Aorta (tissue), 5 donors: Measurements from ENCODE around the gene CFDP1. TPM values are rescaled to one million over a fixed set of nuclear protein-coding genes. Genes with fewer than 3 reads are reported as not detected.

ENCODE experiments used
- ATAC-seq: fragments of 200-7000 bp; cut with Tn5 transposase; one replicate; pipeline ENCODE4 v1.9.1; 2022; ENCODE audit warnings: moderate library complexity; ENCODE audit not compliant: low FRiP score
- DNase-seq, 2 donors: peaks; one replicate each; pipeline ENCODE4 v3.0.0-alpha.2; 2020
- H3K27ac ChIP-seq, 2 donors: one replicate each; pipeline ENCODE4 v1.5.1; 2013; ENCODE audit warnings: low read length in 2 of 2, mild to moderate bottlenecking in 2 of 2, moderate library complexity in 2 of 2, control low read depth in 1 of 2, inconsistent platforms in 1 of 2, low read depth in 1 of 2
- H3K27me3 ChIP-seq, 2 donors: one replicate each; pipeline ENCODE4 v1.6.1; 2013; ENCODE audit warnings: control low read depth in 1 of 2, low read length in 1 of 2, mild to moderate bottlenecking in 1 of 2, moderate library complexity in 1 of 2; ENCODE audit not compliant: insufficient read depth in 2 of 2, control insufficient read depth in 1 of 2
- H3K36me3 ChIP-seq, 2 donors: one replicate each; pipeline ENCODE4 v1.6.1; 2013; ENCODE audit warnings: control low read depth in 1 of 2, low read length in 1 of 2, mild to moderate bottlenecking in 1 of 2; ENCODE audit not compliant: insufficient read depth in 2 of 2, control insufficient read depth in 1 of 2
- H3K4me1 ChIP-seq, 2 donors: one replicate each; pipeline ENCODE4 v1.6.1; 2013; ENCODE audit warnings: low read length in 2 of 2, control low read depth in 1 of 2, mild to moderate bottlenecking in 1 of 2, moderate library complexity in 1 of 2; ENCODE audit not compliant: insufficient read depth in 2 of 2, control insufficient read depth in 1 of 2
- H3K4me3 ChIP-seq, 2 donors: one replicate each; pipeline ENCODE4 v1.5.1; 2013; ENCODE audit warnings: low read length in 2 of 2, control low read depth in 1 of 2, mild to moderate bottlenecking in 1 of 2
- H3K9me3 ChIP-seq: one replicate; pipeline ENCODE4 v1.6.1; 2013; ENCODE audit warnings: mild to moderate bottlenecking, low read length; ENCODE audit not compliant: control insufficient read depth
- WGBS, 2 donors: extraction: QIAGEN DNeasy Blood & Tissue Kit; methylation state at CpG; one replicate each; pipeline ENCODE4 v1.1.7; 2013; 5-methylcytosine and 5-hydroxymethylcytosine counted together
- intact Hi-C, 2 donors: fragments of 100-400 bp; cut with DNase I; formaldehyde crosslinking; loops; one replicate each; pipeline versions ENCODE4 v1.14.2 to v1.15.0; 2022
- polyA plus RNA-seq, 2 donors: library from polyadenylated mRNA; stranded (reverse); fragments of 200-250 nt; gene quantifications; one replicate each; pipeline ENCODE4 v1.2.3, GENCODE V29; 2013
- total RNA-seq, 2 donors: library from RNA; stranded (reverse); fragmentation: NEBNext Ultra II Directional; extraction: Animal tissue kit (Norgen Biotek cat#: 25700); gene quantifications; one replicate each; pipeline ENCODE4 v1.2.1, GENCODE V29; 2021
- donor health status: healthy with polysubstance abuse.
- donor health status: Bipolar disorder and iron deficiency.
- donor health status: DM: no; HTN: no; CAD: no.
- donor health status: DM: no; HTN: no; CAD: no.
- donor health status: DM: yes; HTN: yes; CAD: no.

CFDP1 gene
- total and polyA plus RNA-seq, 4 donors, result 52.8 to 111 (median 57.5) TPM

DNA sequence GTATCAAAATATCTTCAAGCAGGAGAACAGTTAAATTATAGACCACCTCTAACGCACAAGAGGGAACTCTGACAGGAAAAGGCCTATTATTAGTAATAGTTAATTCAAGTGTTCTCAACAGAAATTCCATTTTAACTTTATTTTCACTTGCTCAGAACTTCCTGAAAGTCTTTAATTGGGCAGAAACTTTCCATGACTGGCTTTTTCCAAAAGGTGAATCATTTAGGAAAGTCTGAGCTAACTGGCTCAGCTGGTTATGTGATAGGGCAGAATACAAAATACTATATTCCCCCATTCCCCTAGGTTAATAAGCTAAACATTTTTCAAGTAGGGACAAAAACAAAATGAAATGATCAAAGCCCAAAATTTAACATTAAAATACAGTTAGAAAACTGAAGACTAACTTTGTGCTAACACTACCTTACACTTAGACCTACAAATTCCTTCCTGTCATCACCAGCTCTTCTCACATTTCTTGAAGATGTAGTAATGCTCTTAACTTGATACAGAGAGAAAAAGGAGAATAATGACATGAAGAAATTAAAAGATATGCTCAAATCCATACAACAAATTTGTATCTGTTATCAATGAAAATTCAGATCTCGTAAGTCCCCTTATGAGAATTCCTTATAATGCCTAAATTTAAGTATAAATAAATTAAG lies 31.0 kb downstream of the CFDP1 start:
- WGBS, 2 donors, result 3 to 4% methylated on average over 2 of the region's 2 CpGs
- H3K4me1 ChIP-seq, result peaks cover 0 to 3% of the 10 kb centered on the region in 2 donors
- intact Hi-C loops, result loop anchor here (2.0 to 5.0 kb wide), 2 partner anchors 163 to 165 kb away; no protein-coding TSS in a partner anchor
- H3K9me3 ChIP-seq, result no peaks in the 10 kb centered on the region
- ATAC-seq, result peak; percentile 75
- no peak for DNase-seq
- H3K36me3 ChIP-seq, result no peaks in the 10 kb centered on the region
- H3K27me3 ChIP-seq, result no peaks in the 10 kb centered on the region
- H3K4me3 ChIP-seq, result no peak overlapping the region
- peak overlapping the region in 1 of 2 donors; percentile 98 for H3K27ac ChIP-seq

DNA sequence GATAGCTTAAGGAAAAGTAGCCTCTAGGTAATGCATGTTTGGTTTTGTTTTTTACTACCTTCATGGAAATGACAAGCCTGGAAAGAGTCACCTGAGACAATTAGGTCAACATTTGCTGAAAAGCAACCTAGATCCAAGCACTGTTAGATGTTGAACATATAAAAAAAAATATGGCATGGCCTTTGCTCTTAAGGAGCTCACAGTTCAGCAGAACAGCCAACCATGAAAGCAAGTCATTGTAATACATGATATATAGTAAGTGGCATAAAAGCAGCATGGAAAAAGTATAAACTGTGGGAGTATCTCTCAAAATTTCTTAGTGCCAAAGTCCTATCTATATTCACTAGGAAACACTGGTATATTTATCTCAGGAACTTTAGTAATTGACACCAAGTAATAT lies 31.6 kb downstream of the CFDP1 start:
- ATAC-seq (no peak), DNase-seq (no peak)
- Histone ChIP-seq H3K27me3 (no peaks in the 10 kb centered on the region), H3K4me1 (peaks cover 0 to 3% of the 10 kb centered on the region in 2 donors), H3K9me3 (no peaks in the 10 kb centered on the region), H3K36me3 (no peaks in the 10 kb centered on the region), H3K4me3 (no peak overlapping the region), H3K27ac (peak overlapping the region; percentile 2 to 98)
- intact Hi-C loops, result loop anchor here (2.0 to 5.0 kb wide), 2 partner anchors 163 to 164 kb away; no protein-coding TSS in a partner anchor

DNA sequence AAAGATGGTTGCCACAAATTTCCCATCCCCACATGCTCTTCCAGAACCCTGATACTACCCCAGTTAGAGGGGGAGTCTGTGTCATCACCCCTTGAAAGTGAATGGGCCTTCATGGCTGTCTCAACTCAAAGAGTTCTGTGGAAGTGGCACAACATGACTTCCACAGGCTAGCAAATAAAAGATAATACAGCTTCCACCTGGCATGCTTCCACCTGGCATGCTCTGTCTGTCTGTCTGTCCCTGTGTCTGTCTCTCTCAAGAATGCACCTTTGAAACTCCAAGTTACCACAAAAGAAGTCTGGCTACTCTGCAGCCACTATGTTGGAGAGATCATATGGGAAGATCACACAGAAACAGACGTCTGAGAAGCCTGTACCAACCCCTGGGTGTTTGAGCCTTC lies 35.0 kb downstream of the CFDP1 start:
- WGBS, 2 donors, result 36 to 50% methylated on average over 1 of the region's 1 CpG
- intact Hi-C loops, result no loop called here
- H3K4me1 ChIP-seq, result peaks cover 0 to 5% of the 10 kb centered on the region in 2 donors

DNA sequence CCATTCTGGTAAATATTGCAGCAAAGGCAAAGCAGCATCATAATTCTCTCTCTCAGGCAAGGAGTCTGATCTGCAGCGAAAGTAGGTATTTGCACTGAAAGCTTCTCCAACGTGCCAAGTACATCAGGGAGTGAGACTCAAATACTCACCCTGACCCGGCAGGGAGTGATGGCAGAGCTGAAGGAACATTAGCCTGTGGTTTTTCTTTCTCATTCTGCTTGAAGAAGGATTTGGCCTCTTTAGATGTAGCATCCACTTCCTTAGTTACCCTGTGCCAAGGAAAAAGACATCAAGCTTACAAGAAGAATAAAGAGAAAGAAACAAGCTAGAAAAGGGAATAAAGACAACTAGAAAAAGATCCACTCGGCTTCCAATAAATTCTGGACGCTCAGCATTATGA lies 38.4 kb downstream of the CFDP1 start:
- peaks cover 9 to 11% of the 10 kb centered on the region in 2 donors for H3K4me1 ChIP-seq
- 37% methylated on average over 5 of the region's 5 CpGs for WGBS, 2 donors
- peaks cover 0 to 2% of the 10 kb centered on the region in 2 donors for H3K36me3 ChIP-seq
- H3K27ac ChIP-seq, result peak overlapping the region in 1 of 2 donors; percentile 56
- no peaks in the 10 kb centered on the region for H3K9me3 ChIP-seq
- intact Hi-C loops, result no loop called here
- H3K27me3 ChIP-seq, result no peaks in the 10 kb centered on the region
- ATAC-seq (no peak), DNase-seq (no peak)
- H3K4me3 ChIP-seq, result no peak overlapping the region

More for the DNA sequence above, 35.0 kb downstream of the CFDP1 start:
- DNase-seq, result no peak
- no peak overlapping the region for H3K4me3 ChIP-seq
- no peak for ATAC-seq
- H3K27ac ChIP-seq, result peak overlapping the region; percentile 30 to 68
- no peaks in the 10 kb centered on the region for H3K9me3 ChIP-seq
- H3K27me3 ChIP-seq, result no peaks in the 10 kb centered on the region
- H3K36me3 ChIP-seq, result no peaks in the 10 kb centered on the region

DNA sequence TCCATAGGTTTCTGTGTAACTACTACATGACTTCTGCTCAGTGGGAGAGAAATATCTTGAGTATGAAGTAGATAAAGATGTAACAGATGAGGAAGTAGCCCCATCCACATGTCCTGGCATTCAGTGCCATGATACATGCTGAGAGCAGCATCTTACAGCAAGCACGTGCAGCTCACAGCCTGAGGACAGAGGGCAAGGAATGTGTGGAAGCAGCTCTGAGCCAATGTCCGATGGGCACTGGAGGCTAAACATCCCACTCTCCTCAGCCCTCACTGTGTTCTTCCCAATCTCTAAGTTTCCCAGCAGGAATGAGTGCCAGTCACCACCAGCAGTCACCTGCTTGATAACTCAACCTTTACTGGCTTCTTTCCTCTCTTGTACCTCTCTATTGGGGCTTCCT lies 40.4 kb downstream of the CFDP1 start:
- Histone ChIP-seq H3K36me3 (peaks cover 0 to 2% of the 10 kb centered on the region in 2 donors), H3K9me3 (no peaks in the 10 kb centered on the region), H3K27ac (peak overlapping the region; percentile 23 to 80), H3K4me1 (peaks cover 11 to 16% of the 10 kb centered on the region in 2 donors), H3K27me3 (no peaks in the 10 kb centered on the region), H3K4me3 (no peak overlapping the region)
- intact Hi-C loops, result no loop called here
- ATAC-seq (no peak), DNase-seq (no peak)
- 27 to 31% methylated on average over 2 of the region's 2 CpGs for WGBS, 2 donors

DNA sequence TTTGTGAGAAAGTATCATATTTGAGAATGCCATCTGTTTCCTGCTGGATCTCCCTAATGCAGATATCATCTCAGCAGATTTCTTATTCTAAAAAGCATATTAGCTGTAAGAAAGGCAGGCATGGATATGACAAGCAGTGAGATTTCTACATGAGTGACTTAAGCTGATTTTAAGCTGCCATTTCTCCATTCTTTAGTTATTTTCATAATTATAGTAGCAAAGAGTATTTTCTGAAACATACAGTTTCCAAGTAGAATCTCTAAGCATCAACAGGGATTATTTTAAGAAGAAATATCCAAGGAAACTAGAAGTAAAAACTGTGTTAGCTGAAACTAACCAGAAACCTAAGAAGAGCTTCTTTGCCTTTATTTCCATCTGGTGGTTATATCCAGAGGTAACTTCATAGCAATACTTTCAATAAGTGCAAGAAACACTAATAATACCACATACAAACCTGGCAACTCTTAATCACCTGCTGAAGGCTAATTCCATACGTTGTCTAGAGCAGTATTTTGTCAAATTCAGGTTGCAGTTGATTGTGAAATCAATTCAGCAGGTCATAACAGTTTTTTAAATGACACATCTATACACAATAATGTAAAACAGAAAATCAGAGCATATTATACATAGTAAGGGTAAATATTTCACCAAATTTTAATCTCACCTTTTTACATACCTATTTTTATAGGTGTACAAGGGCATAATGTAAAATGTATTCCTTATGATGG lies 42.2 kb downstream of the CFDP1 start:
- Histone ChIP-seq H3K4me1 (peaks cover 12 to 16% of the 10 kb centered on the region in 2 donors), H3K9me3 (no peaks in the 10 kb centered on the region), H3K4me3 (no peak overlapping the region), H3K27me3 (no peaks in the 10 kb centered on the region), H3K36me3 (peaks cover 0 to 2% of the 10 kb centered on the region in 2 donors), H3K27ac (peak overlapping the region; percentile 68 to 90)
- DNase-seq (no peak), ATAC-seq (no peak)
- 51 to 65% methylated on average over 1 of the region's 1 CpG for WGBS, 2 donors
- intact Hi-C loops, result no loop called here

DNA sequence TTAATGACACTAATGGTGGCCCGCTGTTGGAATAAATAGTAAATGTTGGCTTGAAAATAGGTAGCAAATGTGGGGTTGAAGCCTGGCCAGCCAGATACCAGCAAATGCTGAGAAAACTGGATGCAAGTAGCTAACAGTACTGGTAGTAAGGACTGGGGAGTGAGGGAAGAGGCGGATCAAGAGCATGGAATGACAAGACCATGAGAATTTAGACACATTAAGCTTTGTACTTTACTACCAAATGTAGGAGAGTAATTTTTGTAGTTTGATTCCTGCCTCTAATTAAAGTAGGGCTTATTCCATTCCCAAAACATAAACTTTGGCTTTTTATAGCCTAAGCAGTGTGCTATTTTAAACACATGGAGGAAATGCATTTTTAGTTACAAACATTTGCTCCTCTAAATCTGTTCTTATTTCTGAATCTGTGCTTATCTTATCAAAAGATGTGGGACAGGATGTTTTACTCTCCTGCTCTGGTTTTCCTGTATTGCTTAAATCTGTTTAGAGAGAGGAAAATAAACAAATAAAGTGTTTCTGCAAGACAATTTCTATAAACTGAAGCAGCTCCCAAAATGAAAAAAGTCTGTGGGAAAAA lies 44.1 kb downstream of the CFDP1 start:
- H3K9me3 ChIP-seq, result no peaks in the 10 kb centered on the region
- DNase-seq, result no peak
- intact Hi-C loops, result loop anchor here in 1 of 2 donors (5.0 kb wide), 2 partner anchors 77 to 152 kb away; no protein-coding TSS in a partner anchor
- H3K4me1 ChIP-seq, result peaks cover 12 to 16% of the 10 kb centered on the region in 2 donors
- H3K4me3 ChIP-seq, result no peak overlapping the region
- H3K27me3 ChIP-seq, result no peaks in the 10 kb centered on the region
- peak overlapping the region; percentile 64 to 92 for H3K27ac ChIP-seq
- WGBS, 2 donors, result 53 to 62% methylated on average over 2 of the region's 2 CpGs
- peaks cover 0 to 2% of the 10 kb centered on the region in 2 donors for H3K36me3 ChIP-seq
- no peak for ATAC-seq

DNA sequence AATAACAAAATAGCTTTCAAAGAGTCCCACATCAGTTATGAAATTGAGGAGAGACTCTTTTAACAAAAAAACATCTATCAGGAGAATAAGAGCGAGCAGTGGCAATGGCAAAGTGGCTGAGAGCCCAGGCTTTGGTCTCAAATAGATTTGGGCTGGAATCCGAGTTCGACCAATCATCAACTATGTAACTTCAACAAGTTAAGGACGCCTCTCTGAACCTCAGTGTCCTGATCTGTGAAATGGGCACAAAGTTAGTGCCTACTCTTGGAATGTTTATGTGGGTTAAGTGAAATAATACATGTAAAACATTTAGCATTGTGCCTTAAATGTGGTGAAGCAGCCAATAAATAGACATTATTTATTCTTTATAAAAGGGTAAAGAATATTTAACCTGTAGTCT lies 45.4 kb downstream of the CFDP1 start:
- Histone ChIP-seq H3K27ac (peak overlapping the region in 1 of 2 donors; percentile 92), H3K4me3 (no peak overlapping the region), H3K27me3 (no peaks in the 10 kb centered on the region), H3K36me3 (peaks cover 0 to 2% of the 10 kb centered on the region in 2 donors), H3K9me3 (no peaks in the 10 kb centered on the region), H3K4me1 (peaks cover 10 to 16% of the 10 kb centered on the region in 2 donors)
- intact Hi-C loops, result loop anchor here (1.0 to 5.0 kb wide), 3 partner anchors 76 to 154 kb away; no protein-coding TSS in a partner anchor
- ATAC-seq (no peak), DNase-seq (no peak)
- 72 to 75% methylated on average over 4 of the region's 4 CpGs for WGBS, 2 donors
